Smooth muscle cell (in vitro differentiated cells): ENCODE measurements around the gene PLA2G4B. TPM values are rescaled to one million over a fixed set of nuclear protein-coding genes. Genes with fewer than 3 reads are reported as not detected.

Source experiments
- DNase-seq: peaks from one replicate; lab custom pipeline; 2025; ENCODE audit not compliant: unreplicated experiment; lab: John Stamatoyannopoulos, UW
- H2AFZ ChIP-seq: fragments of 200-600 bp; sonication (generic); 2 replicates; pipeline ENCODE4 v1.6.0; 2016; ENCODE audit warnings: antibody characterized with exemption, low read depth, mild to moderate bottlenecking
- H3F3A ChIP-seq: fragments of 200-600 bp; sonication (generic); 2 replicates; pipeline ENCODE4 v1.6.0; 2017; ENCODE audit warnings: antibody characterized with exemption, low read depth
- H3K27ac ChIP-seq: fragments of 200-600 bp; sonication (generic); 2 replicates; pipeline ENCODE4 v1.5.1; 2016; ENCODE audit warnings: low read depth, mild to moderate bottlenecking
- H3K27me3 ChIP-seq: fragments of 200-600 bp; sonication (generic); 2 replicates; pipeline ENCODE4 v1.6.1; 2016; ENCODE audit warnings: low read depth, mild to moderate bottlenecking
- H3K36me3 ChIP-seq: fragments of 200-600 bp; sonication (generic); 2 replicates; pipeline ENCODE4 v1.5.1; 2016; ENCODE audit warnings: low read depth
- H3K4me1 ChIP-seq: fragments of 200-600 bp; sonication (generic); 2 replicates; pipeline ENCODE4 v1.5.1; 2016; ENCODE audit warnings: low read depth
- H3K4me2 ChIP-seq: fragments of 200-600 bp; sonication (generic); 2 replicates; pipeline ENCODE4 v1.6.0; 2016; ENCODE audit warnings: mild to moderate bottlenecking
- H3K4me3 ChIP-seq: fragments of 200-600 bp; sonication (generic); 2 replicates; pipeline ENCODE4 v1.5.1; 2016; ENCODE audit warnings: mild to moderate bottlenecking
- H3K79me2 ChIP-seq: fragments of 200-600 bp; sonication (generic); 2 replicates; pipeline ENCODE4 v1.6.0; 2016; ENCODE audit warnings: low read depth, mild to moderate bottlenecking
- H3K9ac ChIP-seq: fragments of 200-600 bp; sonication (generic); 2 replicates; pipeline ENCODE4 v1.6.0; 2016; ENCODE audit warnings: low read depth
- H3K9me3 ChIP-seq: fragments of 200-600 bp; sonication (generic); replicated peaks from 2 replicates; pipeline ENCODE4 v1.5.1; 2016; ENCODE audit warnings: low read depth
- H4K20me1 ChIP-seq: fragments of 200-600 bp; sonication (generic); 2 replicates; pipeline ENCODE4 v1.6.0; 2016; ENCODE audit warnings: low read depth
- CTCF ChIP-seq: fragments of 200-600 bp; sonication (generic); IDR thresholded peaks from 2 replicates; pipeline ENCODE4 v1.5.1; 2017; ENCODE audit warnings: borderline replicate concordance, mild to moderate bottlenecking, antibody characterized with exemption; ENCODE audit not compliant: insufficient read depth, poor library complexity, severe bottlenecking
- WGBS: methylation state at CpG from one replicate; pipeline ENCODE4 v1.1.7; 2016; ENCODE audit warnings: low lambda C conversion rate; 5-methylcytosine and 5-hydroxymethylcytosine counted together
- polyA plus RNA-seq: library from polyadenylated mRNA; unstranded; fragments of >200 nt; fragmentation: Nextera tagmentation; extraction: Ambion mirVana; gene quantifications from 2 replicates; pipeline ENCODE4 v1.2.1, GENCODE V29; 2016
- total RNA-seq: library from RNA; depleted of rRNA; stranded (reverse); fragments of >200 nt; gene quantifications from 2 replicates; pipeline ENCODE4 v1.2.3, GENCODE V29; 2014

Gene PLA2G4B
- total and polyA plus RNA-seq, 2 experiments from 2014 or later, result 2.2 to 4.2 TPM

GRCh38 chr15:41856716-41857115 is 18.1 kb downstream of the PLA2G4B start:
- H3K79me2 ChIP-seq, result no peaks in the 10 kb centered on the region
- no peak overlapping the region for H3K9ac ChIP-seq
- DNase-seq, result no peak
- no peak for TF ChIP-seq CTCF
- H2AFZ ChIP-seq, result no peak overlapping the region
- no peaks in the 10 kb centered on the region for H3K36me3 ChIP-seq
- no peak overlapping the region for H3K4me2 ChIP-seq
- no peak overlapping the region for H3K4me3 ChIP-seq
- 95% methylated on average over 12 of the region's 12 CpGs for WGBS
- H3K27me3 ChIP-seq, result no peaks in the 10 kb centered on the region
- H3F3A ChIP-seq, result no peaks in the 10 kb centered on the region
- H4K20me1 ChIP-seq, result no peaks in the 10 kb centered on the region
- no peaks in the 10 kb centered on the region for H3K9me3 ChIP-seq
- no peak overlapping the region for H3K27ac ChIP-seq
- no peaks in the 10 kb centered on the region for H3K4me1 ChIP-seq

- H3K4me3 ChIP-seq, result no peak overlapping the region
- TF ChIP-seq CTCF, result no peak
- no peaks in the 10 kb centered on the region for H3K27me3 ChIP-seq
- H3K36me3 ChIP-seq, result no peaks in the 10 kb centered on the region
- no peaks in the 10 kb centered on the region for H3K9me3 ChIP-seq
- no peak for DNase-seq
- no peaks in the 10 kb centered on the region for H4K20me1 ChIP-seq
- no peak overlapping the region for H3K27ac ChIP-seq
- 94% methylated on average over 9 of the region's 9 CpGs for WGBS
- H3K4me2 ChIP-seq, result no peak overlapping the region
- H2AFZ ChIP-seq, result no peak overlapping the region
- H3K79me2 ChIP-seq, result no peaks in the 10 kb centered on the region
- H3K4me1 ChIP-seq, result no peaks in the 10 kb centered on the region
- H3K9ac ChIP-seq, result no peak overlapping the region
- no peaks in the 10 kb centered on the region for H3F3A ChIP-seq
Measured at GRCh38 chr15:41857316-41857715, 18.7 kb downstream of the PLA2G4B start.

GRCh38 chr15:41858756-41859155 is 20.1 kb downstream of the PLA2G4B start:
- H3K79me2 ChIP-seq, result no peaks in the 10 kb centered on the region
- no peaks in the 10 kb centered on the region for H4K20me1 ChIP-seq
- no peak overlapping the region for H3K4me3 ChIP-seq
- no peaks in the 10 kb centered on the region for H3F3A ChIP-seq
- H3K4me1 ChIP-seq, result no peaks in the 10 kb centered on the region
- no peak overlapping the region for H2AFZ ChIP-seq
- no peaks in the 10 kb centered on the region for H3K9me3 ChIP-seq
- WGBS, result 94% methylated on average over 15 of the region's 15 CpGs
- no peak for TF ChIP-seq CTCF
- no peak overlapping the region for H3K4me2 ChIP-seq
- H3K27me3 ChIP-seq, result no peaks in the 10 kb centered on the region
- DNase-seq, result no peak
- no peaks in the 10 kb centered on the region for H3K36me3 ChIP-seq
- no peak overlapping the region for H3K9ac ChIP-seq
- no peak overlapping the region for H3K27ac ChIP-seq

GRCh38 chr15:41860049-41860828 is 21.6 kb downstream of the PLA2G4B start:
- Histone ChIP-seq H3K4me1 (no peaks in the 10 kb centered on the region), H3K27ac (no peak overlapping the region), H3K9ac (no peak overlapping the region), H3K27me3 (no peaks in the 10 kb centered on the region), H4K20me1 (no peaks in the 10 kb centered on the region), H3K4me2 (no peak overlapping the region), H3K79me2 (no peaks in the 10 kb centered on the region), H3K4me3 (no peak overlapping the region), H2AFZ (no peak overlapping the region), H3K9me3 (no peaks in the 10 kb centered on the region), H3K36me3 (no peaks in the 10 kb centered on the region), H3F3A (no peaks in the 10 kb centered on the region)
- DNase-seq, result no peak
- WGBS, result 73% methylated on average over 15 of the region's 15 CpGs
- TF ChIP-seq CTCF, result no peak
